Cortex of kidney (tissue), 1 donor: ENCODE results near the gene FIBCD1.

Source experiments
- DNase-seq: peaks from one replicate; lab custom pipeline; 2025; lab: John Stamatoyannopoulos, UW

The FIBCD1 gene

GRCh38 chr9:130879863-130880411 lies 59.1 kb downstream of the FIBCD1 start:
- DNase-seq = no peak

- no peak for DNase-seq
These were observed 60.8 kb downstream of the FIBCD1 start for GRCh38 chr9:130878295-130878694.

- DNase-seq = no peak
These were observed 61.7 kb downstream of the FIBCD1 start for GRCh38 chr9:130877300-130877699.

- DNase-seq = no peak
These were observed 64.3 kb downstream of the FIBCD1 start for GRCh38 chr9:130874783-130875182.

GRCh38 chr9:130873966-130874365 lies 65.1 kb downstream of the FIBCD1 start:
- DNase-seq = no peak

GRCh38 chr9:130872912-130873503 lies 66.0 kb downstream of the FIBCD1 start:
- no peak for DNase-seq

- DNase-seq = no peak
These were observed 66.5 kb downstream of the FIBCD1 start for GRCh38 chr9:130872508-130872907.

GRCh38 chr9:130872093-130872492 lies 67.0 kb downstream of the FIBCD1 start:
- DNase-seq = no peak

GRCh38 chr9:130871395-130872062 lies 67.5 kb downstream of the FIBCD1 start:
- DNase-seq = no peak

- DNase-seq = no peak
These were observed 68.3 kb downstream of the FIBCD1 start for GRCh38 chr9:130870491-130871381.

- no peak for DNase-seq
These were observed 69.8 kb downstream of the FIBCD1 start for GRCh38 chr9:130869250-130869649.

- DNase-seq = no peak
These were observed 70.8 kb downstream of the FIBCD1 start for GRCh38 chr9:130868230-130868629.

- DNase-seq = no peak
These were observed 71.5 kb downstream of the FIBCD1 start for GRCh38 chr9:130867556-130867955.

GRCh38 chr9:130866474-130866965 lies 72.5 kb downstream of the FIBCD1 start:
- DNase-seq = no peak

GRCh38 chr9:130865921-130866320 lies 73.1 kb downstream of the FIBCD1 start:
- no peak for DNase-seq

- no peak for DNase-seq
These were observed 74.5 kb downstream of the FIBCD1 start for GRCh38 chr9:130864541-130864940.

GRCh38 chr9:130862747-130863146 lies 76.3 kb downstream of the FIBCD1 start:
- DNase-seq = no peak

- DNase-seq = no peak
These were observed 76.8 kb downstream of the FIBCD1 start for GRCh38 chr9:130862217-130862616.

- DNase-seq = no peak
These were observed 77.5 kb downstream of the FIBCD1 start for GRCh38 chr9:130861372-130862180.

- no peak for DNase-seq
These were observed 78.4 kb downstream of the FIBCD1 start for GRCh38 chr9:130860458-130861316.
